GM21619 (cell line): ENCODE results near the gene RADIL.
A peak's percentile ranks its signal among the peaks of the same experiment; 100 is the strongest.

Source experiments
- ATAC-seq: cut with Tn5 transposase; IDR thresholded peaks from one replicate; pipeline ENCODE4 v1.9.1; 2021; ENCODE audit not compliant: unreplicated experiment

RADIL gene

GRCh38 chr7:4758791-4759190 lies 124.7 kb downstream of the RADIL start:
- ATAC-seq = no peak

GRCh38 chr7:4758111-4758510 lies 125.4 kb downstream of the RADIL start:
- no peak for ATAC-seq

- ATAC-seq = no peak
These were observed 128.5 kb downstream of the RADIL start for GRCh38 chr7:4755045-4755444.

- ATAC-seq = no peak
These were observed 129.0 kb downstream of the RADIL start for GRCh38 chr7:4754433-4755010.

- peak; percentile 85 for ATAC-seq
These were observed 129.7 kb downstream of the RADIL start for GRCh38 chr7:4753598-4754432.

- no peak for ATAC-seq
These were observed 132.0 kb downstream of the RADIL start for GRCh38 chr7:4751398-4751947.

- ATAC-seq = no peak
These were observed 133.7 kb downstream of the RADIL start for GRCh38 chr7:4749798-4750197.

- no peak for ATAC-seq
These were observed 134.2 kb downstream of the RADIL start for GRCh38 chr7:4749363-4749762.
